Measurements from ENCODE around the gene RPH3AL. TPM values are rescaled to one million over a fixed set of nuclear protein-coding genes. Genes with fewer than 3 reads are reported as not detected.
A peak's percentile ranks its signal among the peaks of the same experiment; 100 is the strongest.

RPH3AL gene, protein sequence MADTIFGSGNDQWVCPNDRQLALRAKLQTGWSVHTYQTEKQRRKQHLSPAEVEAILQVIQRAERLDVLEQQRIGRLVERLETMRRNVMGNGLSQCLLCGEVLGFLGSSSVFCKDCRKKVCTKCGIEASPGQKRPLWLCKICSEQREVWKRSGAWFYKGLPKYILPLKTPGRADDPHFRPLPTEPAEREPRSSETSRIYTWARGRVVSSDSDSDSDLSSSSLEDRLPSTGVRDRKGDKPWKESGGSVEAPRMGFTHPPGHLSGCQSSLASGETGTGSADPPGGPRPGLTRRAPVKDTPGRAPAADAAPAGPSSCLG
- 0.84 and 0.87 TPM in 2 replicates for polyA plus RNA-seq
- polyA minus RNA-seq: 2.9 and 4.2 TPM in 2 replicates

DNA sequence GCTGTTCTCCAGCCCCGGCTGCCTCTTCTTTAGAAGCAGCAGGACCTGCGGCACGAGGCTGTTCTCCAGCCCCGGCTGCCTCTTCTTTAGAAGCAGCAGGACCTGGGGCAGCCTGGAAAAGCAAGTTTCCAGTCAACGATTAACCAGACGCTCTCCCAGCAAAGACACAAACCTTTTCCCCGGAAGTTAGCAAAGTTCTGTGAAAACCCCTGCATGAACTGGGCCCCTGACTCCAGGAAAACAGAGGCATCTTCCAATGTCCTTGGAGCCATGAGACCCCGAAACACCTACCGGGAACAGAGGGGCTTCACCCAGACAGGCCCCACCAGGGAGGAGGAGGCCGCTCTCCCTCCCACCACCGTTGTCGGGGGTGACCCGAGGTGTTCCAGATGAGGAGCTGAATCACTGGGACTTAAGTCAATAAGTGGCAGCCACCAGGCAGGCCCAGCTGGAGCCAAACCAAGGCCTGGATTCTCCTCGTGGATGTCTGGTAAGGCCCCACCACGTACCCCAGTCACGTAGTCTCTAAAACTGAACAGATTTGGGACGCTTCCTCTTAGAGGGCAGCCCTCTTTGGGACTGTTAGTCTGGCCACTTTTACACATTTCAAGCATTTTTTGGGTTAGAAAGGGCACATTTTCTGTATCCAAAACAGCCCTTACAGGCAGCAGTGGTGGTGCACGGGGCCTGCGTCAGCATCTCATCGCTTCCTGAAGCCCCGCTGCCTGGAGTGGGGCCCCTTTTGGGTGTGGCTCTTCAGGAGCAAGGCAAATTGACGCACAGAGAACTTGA is at the start of gene RPH3AL:
Gene RPH3AL (minus strand): TSS at position 387 of the 792 bp plus-strand sequence. CDS start 25,264 bp downstream, outside the sequence.
- no peak within 1 kb of the TSS for H3K27ac ChIP-seq (ENCODE audit: low read length)
- H3K9ac ChIP-seq (ENCODE audit: low read length): no peak within 1 kb of the TSS
- no peak within 1 kb of the TSS for H3K4me2 ChIP-seq (ENCODE audit: low read length)
- H4K20me1 ChIP-seq (ENCODE audit: insufficient read depth): no peaks in the 10 kb centered on the region
- H3K27me3 ChIP-seq (ENCODE audit: insufficient read depth, low read depth, low read length): no peaks in the 10 kb centered on the region
- H3K36me3 ChIP-seq (ENCODE audit: insufficient read depth, low read length): no peaks in the 10 kb centered on the region
- H2AFZ ChIP-seq (ENCODE audit: low read depth, low read length): no peak within 1 kb of the TSS
- H3K9me3 ChIP-seq (ENCODE audit: low read length): no peaks in the 10 kb centered on the region
- H3K79me2 ChIP-seq (replicated peaks; ENCODE audit: insufficient read depth, low read length): no peaks in the 10 kb centered on the region
- TF ChIP-seq MXI1 (conservative IDR thresholded peaks at IDR 0.05; ENCODE audit: poor library complexity, severe bottlenecking): no peak
- TF ChIP-seq EZH2 (IDR thresholded peaks at IDR 0.05; ENCODE audit: borderline replicate concordance, insufficient read depth, low read length, poor library complexity, severe bottlenecking): no peak
- no peak for TF ChIP-seq TAF1 (IDR thresholded peaks at IDR 0.05; ENCODE audit: low read depth)
- TF ChIP-seq EP300 (conservative IDR thresholded peaks at IDR 0.05; ENCODE audit: poor library complexity, severe bottlenecking): no peak
- no peak for TF ChIP-seq SMC3 (conservative IDR thresholded peaks at IDR 0.05; ENCODE audit: poor library complexity)
- no peak for TF ChIP-seq POLR2AphosphoS5 (IDR thresholded peaks at IDR 0.05)
- TF ChIP-seq, protein P1, sequence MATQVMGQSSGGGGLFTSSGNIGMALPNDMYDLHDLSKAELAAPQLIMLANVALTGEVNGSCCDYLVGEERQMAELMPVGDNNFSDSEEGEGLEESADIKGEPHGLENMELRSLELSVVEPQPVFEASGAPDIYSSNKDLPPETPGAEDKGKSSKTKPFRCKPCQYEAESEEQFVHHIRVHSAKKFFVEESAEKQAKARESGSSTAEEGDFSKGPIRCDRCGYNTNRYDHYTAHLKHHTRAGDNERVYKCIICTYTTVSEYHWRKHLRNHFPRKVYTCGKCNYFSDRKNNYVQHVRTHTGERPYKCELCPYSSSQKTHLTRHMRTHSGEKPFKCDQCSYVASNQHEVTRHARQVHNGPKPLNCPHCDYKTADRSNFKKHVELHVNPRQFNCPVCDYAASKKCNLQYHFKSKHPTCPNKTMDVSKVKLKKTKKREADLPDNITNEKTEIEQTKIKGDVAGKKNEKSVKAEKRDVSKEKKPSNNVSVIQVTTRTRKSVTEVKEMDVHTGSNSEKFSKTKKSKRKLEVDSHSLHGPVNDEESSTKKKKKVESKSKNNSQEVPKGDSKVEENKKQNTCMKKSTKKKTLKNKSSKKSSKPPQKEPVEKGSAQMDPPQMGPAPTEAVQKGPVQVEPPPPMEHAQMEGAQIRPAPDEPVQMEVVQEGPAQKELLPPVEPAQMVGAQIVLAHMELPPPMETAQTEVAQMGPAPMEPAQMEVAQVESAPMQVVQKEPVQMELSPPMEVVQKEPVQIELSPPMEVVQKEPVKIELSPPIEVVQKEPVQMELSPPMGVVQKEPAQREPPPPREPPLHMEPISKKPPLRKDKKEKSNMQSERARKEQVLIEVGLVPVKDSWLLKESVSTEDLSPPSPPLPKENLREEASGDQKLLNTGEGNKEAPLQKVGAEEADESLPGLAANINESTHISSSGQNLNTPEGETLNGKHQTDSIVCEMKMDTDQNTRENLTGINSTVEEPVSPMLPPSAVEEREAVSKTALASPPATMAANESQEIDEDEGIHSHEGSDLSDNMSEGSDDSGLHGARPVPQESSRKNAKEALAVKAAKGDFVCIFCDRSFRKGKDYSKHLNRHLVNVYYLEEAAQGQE (IDR thresholded peaks at IDR 0.05; ENCODE audit: borderline replicate concordance): no peak
- TF ChIP-seq RAD21 (conservative IDR thresholded peaks at IDR 0.05): no peak
- TF ChIP-seq, protein P2, sequence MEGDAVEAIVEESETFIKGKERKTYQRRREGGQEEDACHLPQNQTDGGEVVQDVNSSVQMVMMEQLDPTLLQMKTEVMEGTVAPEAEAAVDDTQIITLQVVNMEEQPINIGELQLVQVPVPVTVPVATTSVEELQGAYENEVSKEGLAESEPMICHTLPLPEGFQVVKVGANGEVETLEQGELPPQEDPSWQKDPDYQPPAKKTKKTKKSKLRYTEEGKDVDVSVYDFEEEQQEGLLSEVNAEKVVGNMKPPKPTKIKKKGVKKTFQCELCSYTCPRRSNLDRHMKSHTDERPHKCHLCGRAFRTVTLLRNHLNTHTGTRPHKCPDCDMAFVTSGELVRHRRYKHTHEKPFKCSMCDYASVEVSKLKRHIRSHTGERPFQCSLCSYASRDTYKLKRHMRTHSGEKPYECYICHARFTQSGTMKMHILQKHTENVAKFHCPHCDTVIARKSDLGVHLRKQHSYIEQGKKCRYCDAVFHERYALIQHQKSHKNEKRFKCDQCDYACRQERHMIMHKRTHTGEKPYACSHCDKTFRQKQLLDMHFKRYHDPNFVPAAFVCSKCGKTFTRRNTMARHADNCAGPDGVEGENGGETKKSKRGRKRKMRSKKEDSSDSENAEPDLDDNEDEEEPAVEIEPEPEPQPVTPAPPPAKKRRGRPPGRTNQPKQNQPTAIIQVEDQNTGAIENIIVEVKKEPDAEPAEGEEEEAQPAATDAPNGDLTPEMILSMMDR (IDR thresholded peaks at IDR 0.05; ENCODE audit: poor library complexity, severe bottlenecking): no peak
- no peaks in the 10 kb centered on the region for H3K9me2 ChIP-seq (ENCODE audit: insufficient read depth, low read length)
- H3F3A ChIP-seq (ENCODE audit: insufficient read depth, low read length, poor library complexity, severe bottlenecking): no peaks in the 10 kb centered on the region
- H3K4me3 ChIP-seq (ENCODE audit: low read length): peak within 1 kb of the TSS; percentile 21

DNA sequence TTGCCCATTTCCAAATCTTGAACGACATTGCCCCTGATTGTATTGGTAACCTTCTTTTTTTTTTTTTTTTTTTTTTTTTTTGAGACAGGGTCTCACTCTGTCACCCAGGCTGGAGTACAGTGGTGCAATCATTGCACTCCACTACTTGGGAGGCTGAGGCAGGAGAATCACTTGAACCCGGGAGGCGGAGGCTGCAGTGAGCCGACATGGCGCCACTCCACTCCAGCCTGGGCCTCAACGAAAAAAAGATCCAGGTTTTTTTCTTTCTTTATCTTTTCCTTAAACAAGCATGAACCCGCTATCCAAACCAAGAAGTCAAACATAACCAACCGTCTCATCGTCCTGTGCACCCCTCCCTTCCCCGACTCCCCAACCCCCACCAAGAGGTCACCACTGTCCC is 47.6 kb upstream of the RPH3AL start:
- TF ChIP-seq SMC3 (conservative IDR thresholded peaks at IDR 0.05; ENCODE audit: poor library complexity): no peak
- no peak for TF ChIP-seq TAF1 (IDR thresholded peaks at IDR 0.05; ENCODE audit: low read depth)
- TF ChIP-seq EZH2 (IDR thresholded peaks at IDR 0.05; ENCODE audit: borderline replicate concordance, insufficient read depth, low read length, poor library complexity, severe bottlenecking): no peak
- Histone ChIP-seq H3K9me2 (ENCODE audit: insufficient read depth, low read length) (no peaks in the 10 kb centered on the region), H3K4me2 (ENCODE audit: low read length) (no peak overlapping the region), H2AFZ (ENCODE audit: low read depth, low read length) (no peak overlapping the region), H3K27ac (ENCODE audit: low read length) (no peak overlapping the region), H3K9ac (ENCODE audit: low read length) (no peak overlapping the region), H3K27me3 (ENCODE audit: insufficient read depth, low read depth, low read length) (no peaks in the 10 kb centered on the region), H3K9me3 (ENCODE audit: low read length) (no peaks in the 10 kb centered on the region), H3F3A (ENCODE audit: insufficient read depth, low read length, poor library complexity, severe bottlenecking) (no peaks in the 10 kb centered on the region), H3K4me3 (ENCODE audit: low read length) (no peak overlapping the region), H4K20me1 (ENCODE audit: insufficient read depth) (no peaks in the 10 kb centered on the region), H3K79me2 (replicated peaks; ENCODE audit: insufficient read depth, low read length) (no peaks in the 10 kb centered on the region), H3K36me3 (ENCODE audit: insufficient read depth, low read length) (no peaks in the 10 kb centered on the region)

All from neural cell (in vitro differentiated cells).